Spleen (tissue), 7 donors: ENCODE data around the gene MBNL1.

Experiments
- CTCF ChIP-seq, 11 experiments: fragments of 200-600 bp in 7 of 11; fragments of 450-650 bp in 4 of 11; sonication (generic) in 4 of 11; IDR thresholded peaks in 8 of 11; conservative IDR thresholded peaks in 3 of 11; 1 replicate in 7 of 11; 2 replicates in 4 of 11; pipeline versions ENCODE4 v1.4.0 to v1.8.0; 2016 to 2021; ENCODE audit warnings: antibody characterized with exemption in 11 of 11, inconsistent platforms in 4 of 11, mild to moderate bottlenecking in 1 of 11
- POLR2A ChIP-seq, 3 donors: fragments of 450-650 bp; IDR thresholded peaks; one replicate each; pipeline ENCODE4 v1.5.1; 2017; ENCODE audit warnings: antibody characterized with exemption in 3 of 3, mild to moderate bottlenecking in 1 of 3
- POLR2AphosphoS5 ChIP-seq, 3 donors: sonication (generic); formaldehyde crosslinking; IDR thresholded peaks; one replicate each; pipeline ENCODE4 v1.5.1; 2017; ENCODE audit warnings: antibody characterized with exemption in 3 of 3
- donor health status: DM: no; HTN: no; CAD: no; lungs with moderate emphysema.
- donor health status: DM: no; HTN: no; CAD: no.
- donor health status: DM: no; HTN: no; CAD: no.

GRCh38 chr3:152259468-152259867, 9.3 kb upstream of the MBNL1 start:
- TF ChIP-seq CTCF (IDR thresholded peaks at IDR 0.05 in 8 of 11, conservative IDR thresholded peaks at IDR 0.05 in 3 of 11) = no peak
- TF ChIP-seq POLR2AphosphoS5 (IDR thresholded peaks at IDR 0.05) = no peak
- TF ChIP-seq POLR2A (IDR thresholded peaks at IDR 0.05) = no peak
